ENCODE results near the gene LRRC49. TPM values are rescaled to one million over a fixed set of nuclear protein-coding genes. Genes with fewer than 3 reads are reported as not detected.

Gene LRRC49
- total and polyA plus RNA-seq, 4 donors: 3.0 to 24.3 (median 7.4) TPM

- H3K4me3 ChIP-seq: no peak overlapping the region
- peaks cover 0 to 3% (median 0%) of the 10 kb centered on the region in 4 donors for H3K36me3 ChIP-seq (ENCODE audit: control insufficient read depth in 4 of 4, insufficient read depth in 4 of 4, low read length in 4 of 4)
- H3K4me1 ChIP-seq (ENCODE audit: control insufficient read depth in 5 of 5, insufficient read depth in 5 of 5, low read length in 5 of 5): peaks cover 0 to 15% (median 0%) of the 10 kb centered on the region in 5 donors
- TF ChIP-seq, protein P1, sequence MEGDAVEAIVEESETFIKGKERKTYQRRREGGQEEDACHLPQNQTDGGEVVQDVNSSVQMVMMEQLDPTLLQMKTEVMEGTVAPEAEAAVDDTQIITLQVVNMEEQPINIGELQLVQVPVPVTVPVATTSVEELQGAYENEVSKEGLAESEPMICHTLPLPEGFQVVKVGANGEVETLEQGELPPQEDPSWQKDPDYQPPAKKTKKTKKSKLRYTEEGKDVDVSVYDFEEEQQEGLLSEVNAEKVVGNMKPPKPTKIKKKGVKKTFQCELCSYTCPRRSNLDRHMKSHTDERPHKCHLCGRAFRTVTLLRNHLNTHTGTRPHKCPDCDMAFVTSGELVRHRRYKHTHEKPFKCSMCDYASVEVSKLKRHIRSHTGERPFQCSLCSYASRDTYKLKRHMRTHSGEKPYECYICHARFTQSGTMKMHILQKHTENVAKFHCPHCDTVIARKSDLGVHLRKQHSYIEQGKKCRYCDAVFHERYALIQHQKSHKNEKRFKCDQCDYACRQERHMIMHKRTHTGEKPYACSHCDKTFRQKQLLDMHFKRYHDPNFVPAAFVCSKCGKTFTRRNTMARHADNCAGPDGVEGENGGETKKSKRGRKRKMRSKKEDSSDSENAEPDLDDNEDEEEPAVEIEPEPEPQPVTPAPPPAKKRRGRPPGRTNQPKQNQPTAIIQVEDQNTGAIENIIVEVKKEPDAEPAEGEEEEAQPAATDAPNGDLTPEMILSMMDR (IDR thresholded peaks at IDR 0.05; ENCODE audit: control extremely low read depth, extremely low read depth): no peak
- H3K9ac ChIP-seq (ENCODE audit: insufficient read depth in 1 of 2, low read length in 2 of 2): no peak overlapping the region
- DNase-seq (peak; percentile 70 to 94 (median 92)), ATAC-seq (ENCODE audit: insufficient read depth, low FRiP score) (no peak)
- 69 to 70% methylated on average over 1 of the region's 1 CpG for WGBS, 2 donors
- no peaks in the 10 kb centered on the region for H3K9me3 ChIP-seq (ENCODE audit: control insufficient read depth in 4 of 4, insufficient read depth in 3 of 4, low read length in 3 of 4)
- H3K27me3 ChIP-seq (ENCODE audit: control insufficient read depth in 3 of 3, insufficient read depth in 3 of 3, low read length in 2 of 3): no peaks in the 10 kb centered on the region
- no peak overlapping the region for H3K27ac ChIP-seq (ENCODE audit: low read depth in 1 of 2, low read length in 1 of 2)
Observed at GRCh38 chr15:71005895-71006294, 113.3 kb downstream of the LRRC49 start.

DNA sequence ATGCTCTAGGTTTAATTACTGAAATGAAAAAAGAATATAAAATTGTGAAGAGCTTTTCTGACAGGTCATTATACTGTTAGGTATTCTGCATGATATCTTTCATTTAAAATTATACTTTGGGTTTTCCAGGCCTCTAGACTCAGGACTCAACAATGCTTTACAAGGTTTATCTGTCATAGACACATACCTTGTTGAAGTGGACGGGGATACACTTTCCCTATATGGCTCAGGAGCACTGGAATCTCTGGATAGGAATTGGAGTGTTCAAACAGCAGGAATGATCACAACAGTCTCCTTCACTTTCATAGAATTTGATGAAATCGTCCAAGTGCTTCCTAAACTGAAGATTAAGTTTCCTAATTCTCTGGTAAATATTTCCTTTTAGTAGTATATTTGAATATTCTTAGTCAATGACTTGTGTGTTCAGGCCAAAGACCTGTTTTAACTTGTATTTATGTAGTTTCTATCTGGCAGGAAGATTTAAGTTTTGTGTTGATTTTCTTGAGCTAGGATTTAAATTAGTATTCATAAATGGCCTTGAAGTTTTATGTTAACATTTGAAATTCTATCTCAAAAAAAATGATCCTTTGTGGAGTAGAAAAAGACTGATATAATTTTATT, 115.7 kb downstream of the LRRC49 start:
- TF ChIP-seq, protein P1 (IDR thresholded peaks at IDR 0.05; ENCODE audit: control extremely low read depth, extremely low read depth): no peak
- 68 to 88% methylated on average over 2 of the region's 2 CpGs for WGBS, 2 donors
- no peak for ATAC-seq (ENCODE audit: insufficient read depth, low FRiP score)
- Histone ChIP-seq H3K9me3 (ENCODE audit: control insufficient read depth in 4 of 4, insufficient read depth in 3 of 4, low read length in 3 of 4) (no peaks in the 10 kb centered on the region), H3K27me3 (ENCODE audit: control insufficient read depth in 3 of 3, insufficient read depth in 3 of 3, low read length in 2 of 3) (no peaks in the 10 kb centered on the region), H3K4me1 (ENCODE audit: control insufficient read depth in 5 of 5, insufficient read depth in 5 of 5, low read length in 5 of 5) (peaks cover 0 to 7% (median 0%) of the 10 kb centered on the region in 5 donors), H3K4me3 (no peak overlapping the region), H3K36me3 (ENCODE audit: control insufficient read depth in 4 of 4, insufficient read depth in 4 of 4, low read length in 4 of 4) (no peaks in the 10 kb centered on the region), H3K27ac (ENCODE audit: low read depth in 1 of 2, low read length in 1 of 2) (no peak overlapping the region), H3K9ac (ENCODE audit: insufficient read depth in 1 of 2, low read length in 2 of 2) (no peak overlapping the region)
- no peak for DNase-seq

- Histone ChIP-seq H3K9ac (ENCODE audit: insufficient read depth in 1 of 2, low read length in 2 of 2) (no peak overlapping the region), H3K4me1 (ENCODE audit: control insufficient read depth in 5 of 5, insufficient read depth in 5 of 5, low read length in 5 of 5) (peaks cover 0 to 6% (median 0%) of the 10 kb centered on the region in 5 donors), H3K27me3 (ENCODE audit: control insufficient read depth in 3 of 3, insufficient read depth in 3 of 3, low read length in 2 of 3) (no peaks in the 10 kb centered on the region), H3K27ac (ENCODE audit: low read depth in 1 of 2, low read length in 1 of 2) (no peak overlapping the region), H3K36me3 (ENCODE audit: control insufficient read depth in 4 of 4, insufficient read depth in 4 of 4, low read length in 4 of 4) (no peaks in the 10 kb centered on the region), H3K9me3 (ENCODE audit: control insufficient read depth in 4 of 4, insufficient read depth in 3 of 4, low read length in 3 of 4) (peaks cover 0 to 2% (median 0%) of the 10 kb centered on the region in 4 donors), H3K4me3 (no peak overlapping the region)
- DNase-seq (no peak), ATAC-seq (ENCODE audit: insufficient read depth, low FRiP score) (no peak)
- TF ChIP-seq, protein P1 (IDR thresholded peaks at IDR 0.05; ENCODE audit: control extremely low read depth, extremely low read depth): no peak
Observed at GRCh38 chr15:71010472-71010871, 117.8 kb downstream of the LRRC49 start.

DNA sequence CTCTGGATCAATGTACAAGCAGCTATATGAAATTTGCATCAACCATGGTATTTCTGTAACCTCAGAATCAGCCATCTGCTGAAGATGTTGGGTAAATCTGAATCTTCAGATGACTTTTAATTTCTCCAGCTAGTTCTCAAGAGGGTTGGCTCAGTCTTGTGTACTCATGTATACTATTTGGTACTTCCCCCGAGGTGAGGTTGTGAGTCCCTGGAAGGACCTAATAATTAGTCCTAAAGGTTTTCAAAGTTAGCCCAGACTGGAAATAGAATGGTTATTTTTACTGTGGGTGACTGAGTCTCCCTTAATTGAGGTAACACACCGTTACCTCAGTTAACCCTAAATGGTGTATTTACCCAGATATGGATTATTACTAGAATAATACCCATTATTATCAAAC, 118.4 kb downstream of the LRRC49 start:
- Histone ChIP-seq H3K27me3 (ENCODE audit: control insufficient read depth in 3 of 3, insufficient read depth in 3 of 3, low read length in 2 of 3) (no peaks in the 10 kb centered on the region), H3K36me3 (ENCODE audit: control insufficient read depth in 4 of 4, insufficient read depth in 4 of 4, low read length in 4 of 4) (no peaks in the 10 kb centered on the region), H3K27ac (ENCODE audit: low read depth in 1 of 2, low read length in 1 of 2) (peak overlapping the region in 1 of 2 donors; percentile 45), H3K4me3 (no peak overlapping the region), H3K4me1 (ENCODE audit: control insufficient read depth in 5 of 5, insufficient read depth in 5 of 5, low read length in 5 of 5) (peaks cover 0 to 3% (median 0%) of the 10 kb centered on the region in 5 donors), H3K9me3 (ENCODE audit: control insufficient read depth in 4 of 4, insufficient read depth in 3 of 4, low read length in 3 of 4) (peaks cover 0 to 2% (median 0%) of the 10 kb centered on the region in 4 donors), H3K9ac (ENCODE audit: insufficient read depth in 1 of 2, low read length in 2 of 2) (no peak overlapping the region)
- ATAC-seq (ENCODE audit: insufficient read depth, low FRiP score): no peak
- TF ChIP-seq, protein P1 (IDR thresholded peaks at IDR 0.05; ENCODE audit: control extremely low read depth, extremely low read depth): no peak
- no peak for DNase-seq
- WGBS, 2 donors: 74 to 96% methylated on average over 2 of the region's 2 CpGs

Data from lung (tissue), 12 donors.